ENCODE data around the gene PTPRR. TPM values are rescaled to one million over a fixed set of nuclear protein-coding genes. Genes with fewer than 3 reads are reported as not detected.

The PTPRR gene
- total and polyA plus RNA-seq, 9 donors, result 0.15 to 1.5 (median 0.32) TPM; not detected in 1

GRCh38 chr12:70639535-70639934, 281.0 kb downstream of the PTPRR start:
- no peak for DNase-seq
- Histone ChIP-seq H3K9me3 (no peaks in the 10 kb centered on the region), H3K27me3 (no peaks in the 10 kb centered on the region), H3K4me3 (no peak overlapping the region), H3K27ac (no peak overlapping the region), H3K4me1 (ENCODE audit: insufficient read depth) (no peaks in the 10 kb centered on the region), H3K36me3 (no peaks in the 10 kb centered on the region)
- 92 to 98% (median 98%) methylated on average over 2 of the region's 2 CpGs for WGBS, 3 donors
- intact Hi-C loops (cut with DNase I), result no loop called here
- no peak for TF ChIP-seq CTCF (IDR thresholded peaks at IDR 0.05)

GRCh38 chr12:70638639-70639360, 281.7 kb downstream of the PTPRR start:
- no peak for DNase-seq
- H3K36me3 ChIP-seq, result no peaks in the 10 kb centered on the region
- H3K27me3 ChIP-seq, result no peaks in the 10 kb centered on the region
- no peak overlapping the region for H3K4me3 ChIP-seq
- H3K4me1 ChIP-seq (ENCODE audit: insufficient read depth), result no peaks in the 10 kb centered on the region
- H3K27ac ChIP-seq, result no peak overlapping the region
- intact Hi-C loops (cut with DNase I), result no loop called here
- H3K9me3 ChIP-seq, result no peaks in the 10 kb centered on the region
- WGBS, 3 donors, result 84 to 91% (median 84%) methylated on average over 1 of the region's 1 CpG
- no peak for TF ChIP-seq CTCF (IDR thresholded peaks at IDR 0.05)

GRCh38 chr12:70637303-70638085, 283.0 kb downstream of the PTPRR start, which contains the start of gene PTPRB:
TSS of gene PTPRB (minus strand) at chr12:70637429. CDS start at chr12:70637395, 34 bp downstream.
- Histone ChIP-seq H3K27ac (no peak within 1 kb of the TSS), H3K36me3 (no peaks in the 10 kb centered on the region), H3K9me3 (no peaks in the 10 kb centered on the region), H3K4me3 (no peak within 1 kb of the TSS), H3K27me3 (no peaks in the 10 kb centered on the region), H3K4me1 (ENCODE audit: insufficient read depth) (no peaks in the 10 kb centered on the region)
- TF ChIP-seq EP300 (IDR thresholded peaks at IDR 0.05) (no peak), CTCF (IDR thresholded peaks at IDR 0.05) (no peak), POLR2A (IDR thresholded peaks at IDR 0.05) (no peak)
- WGBS, 3 donors, result 68 to 77% (median 71%) methylated on average over 6 of the region's 6 CpGs
- intact Hi-C loops (cut with DNase I), result no loop called here
- DNase-seq, result no peak

GRCh38 chr12:70635755-70636154, 284.8 kb downstream of the PTPRR start:
- WGBS, 3 donors, result 86 to 94% (median 92%) methylated on average over 7 of the region's 7 CpGs
- Histone ChIP-seq H3K4me3 (no peak overlapping the region), H3K36me3 (no peaks in the 10 kb centered on the region), H3K27me3 (no peaks in the 10 kb centered on the region), H3K27ac (no peak overlapping the region), H3K4me1 (ENCODE audit: insufficient read depth) (no peaks in the 10 kb centered on the region), H3K9me3 (no peaks in the 10 kb centered on the region)
- TF ChIP-seq EP300 (IDR thresholded peaks at IDR 0.05), result no peak
- no peak for TF ChIP-seq POLR2A (IDR thresholded peaks at IDR 0.05)
- TF ChIP-seq CTCF (IDR thresholded peaks at IDR 0.05), result no peak
- intact Hi-C loops (cut with DNase I), result no loop called here
- no peak for DNase-seq

Data from ovary (tissue), 9 donors.